GM18870 (cell line): ENCODE data around the gene L2HGDH.
"Not testable (repeated sequence)": the region's sequence is repeated elsewhere in the genome, so short reads cannot be mapped to it uniquely, and the experiment has no call there.

ENCODE experiments used
- ATAC-seq: cut with Tn5 transposase; IDR thresholded peaks from one replicate; pipeline ENCODE4 v1.9.1; 2021; ENCODE audit warnings: moderate library complexity; ENCODE audit not compliant: unreplicated experiment

Gene L2HGDH

GRCh38 chr14:50340045-50340444, 28.0 kb upstream of the L2HGDH start:
- ATAC-seq: no peak

GRCh38 chr14:50339178-50339804, 27.3 kb upstream of the L2HGDH start:
- ATAC-seq: no peak

GRCh38 chr14:50338587-50338986, 26.6 kb upstream of the L2HGDH start:
- no peak for ATAC-seq

- ATAC-seq: no peak
Measured at GRCh38 chr14:50335989-50336824, 24.2 kb upstream of the L2HGDH start.

- no peak for ATAC-seq
Measured at GRCh38 chr14:50335389-50335788, 23.4 kb upstream of the L2HGDH start.

- ATAC-seq: no peak
Measured at GRCh38 chr14:50334211-50334610, 22.2 kb upstream of the L2HGDH start.

GRCh38 chr14:50333014-50333509, 21.0 kb upstream of the L2HGDH start:
- ATAC-seq: no peak

GRCh38 chr14:50331596-50331995, 19.6 kb upstream of the L2HGDH start:
- ATAC-seq: no peak

- peak; percentile 80 for ATAC-seq
Measured at GRCh38 chr14:50321009-50321660, 9.1 kb upstream of the L2HGDH start.

GRCh38 chr14:50320283-50320682, 8.3 kb upstream of the L2HGDH start:
- ATAC-seq: peak; percentile 33

GRCh38 chr14:50319721-50320120, 7.7 kb upstream of the L2HGDH start:
- ATAC-seq: no peak

- no peak for ATAC-seq
Measured at GRCh38 chr14:50319293-50319692, 7.3 kb upstream of the L2HGDH start.

- ATAC-seq: no peak
Measured at GRCh38 chr14:50318031-50318626, 6.1 kb upstream of the L2HGDH start.

GRCh38 chr14:50314098-50314497, 2.1 kb upstream of the L2HGDH start:
- ATAC-seq: not testable (repeated sequence)

GRCh38 chr14:50312734-50313054, 665 bp upstream of the L2HGDH start:
- ATAC-seq: peak; percentile 35

GRCh38 chr14:50311337-50311971, 575 bp downstream of the L2HGDH start:
- peak; percentile 2 for ATAC-seq

- no peak for ATAC-seq
Measured at GRCh38 chr14:50310445-50310844, 1.6 kb downstream of the L2HGDH start.

- no peak for ATAC-seq
Measured at GRCh38 chr14:50308363-50308915, 3.6 kb downstream of the L2HGDH start.

- no peak for ATAC-seq
Measured at GRCh38 chr14:50303744-50304471, 8.1 kb downstream of the L2HGDH start.

- ATAC-seq: no peak
Measured at GRCh38 chr14:50301914-50302313, 10.1 kb downstream of the L2HGDH start.
